Hematopoietic multipotent progenitor cell treated with erythropoietin and hydrocortisone succinate and interleukin-3 and kit ligand, for 8 days (in vitro differentiated cells): Measurements from ENCODE around the gene SLC17A1.
A peak's percentile ranks its signal among the peaks of the same experiment; 100 is the strongest.

ENCODE experiments used
- DNase-seq: peaks from one replicate; pipeline ENCODE4 v3.0.0-alpha.2; 2015

Gene SLC17A1

GRCh38 chr6:25832307-25832662, 433 bp upstream of the SLC17A1 start:
- no peak for DNase-seq

- no peak for DNase-seq
Measured at GRCh38 chr6:25830458-25830857, 1.4 kb downstream of the SLC17A1 start.

- DNase-seq = no peak
Measured at GRCh38 chr6:25829375-25829774, 2.5 kb downstream of the SLC17A1 start.

GRCh38 chr6:25821341-25821740, 10.5 kb downstream of the SLC17A1 start:
- no peak for DNase-seq

DNA sequence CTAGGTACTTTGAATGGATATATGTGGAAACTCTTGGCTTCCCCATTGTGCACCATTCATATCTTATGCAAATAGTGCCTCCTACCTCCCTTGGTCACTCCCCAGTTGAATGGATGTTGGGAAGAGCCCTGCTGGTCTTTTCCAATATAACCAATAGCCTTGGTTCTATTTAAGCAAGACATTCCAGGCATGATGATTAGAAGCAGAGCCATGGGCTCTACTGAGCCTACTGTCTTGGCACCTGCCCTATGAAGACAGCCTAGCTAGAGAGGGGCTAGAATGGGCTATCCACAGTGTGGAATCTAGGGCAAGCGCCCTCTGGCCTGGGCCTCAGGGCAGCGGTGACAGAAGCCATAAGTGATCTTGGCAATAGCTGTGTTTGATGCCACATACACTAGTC, 15.6 kb downstream of the SLC17A1 start:
- DNase-seq = no peak

- DNase-seq = no peak
Measured at GRCh38 chr6:25815194-25815593, 16.7 kb downstream of the SLC17A1 start.

DNA sequence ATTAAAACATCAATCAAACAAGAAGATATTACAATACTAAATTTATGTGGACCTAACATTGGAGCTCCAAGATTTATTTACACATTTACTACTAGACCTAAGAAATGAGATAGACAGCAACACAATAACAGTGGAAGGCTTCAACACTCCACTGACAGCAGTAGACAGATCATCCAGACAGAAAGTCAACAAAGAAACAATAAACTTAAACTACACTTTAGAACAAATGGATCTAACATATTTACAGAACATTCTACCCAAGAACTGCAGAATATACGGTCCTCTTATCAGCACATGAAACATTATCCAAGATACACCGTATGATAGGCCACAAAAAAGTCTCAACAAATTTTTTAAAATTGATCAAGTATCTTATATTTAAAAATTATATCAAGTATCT, 27.0 kb downstream of the SLC17A1 start:
- DNase-seq = no peak

GRCh38 chr6:25801436-25801835, 30.4 kb downstream of the SLC17A1 start:
- no peak for DNase-seq

DNA sequence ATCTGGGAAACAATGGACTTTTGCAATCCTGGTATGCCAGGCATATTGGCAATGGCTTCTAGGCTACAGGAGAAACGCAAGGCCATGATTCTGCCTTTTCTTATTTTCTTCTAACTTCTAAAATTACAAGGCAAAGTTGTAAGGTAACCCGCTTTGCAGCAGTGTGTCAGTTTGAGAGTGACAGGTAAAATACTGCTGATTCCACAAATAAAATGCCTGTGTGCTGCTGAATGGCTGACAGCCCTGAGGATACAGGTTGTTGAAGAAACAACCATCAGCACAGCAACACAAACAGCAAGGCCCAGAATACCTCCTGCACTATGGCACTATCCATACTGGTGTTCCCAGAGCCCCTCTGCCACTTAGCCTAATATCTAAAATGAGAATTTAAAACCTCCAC, 37.1 kb downstream of the SLC17A1 start:
- no peak for DNase-seq

DNA sequence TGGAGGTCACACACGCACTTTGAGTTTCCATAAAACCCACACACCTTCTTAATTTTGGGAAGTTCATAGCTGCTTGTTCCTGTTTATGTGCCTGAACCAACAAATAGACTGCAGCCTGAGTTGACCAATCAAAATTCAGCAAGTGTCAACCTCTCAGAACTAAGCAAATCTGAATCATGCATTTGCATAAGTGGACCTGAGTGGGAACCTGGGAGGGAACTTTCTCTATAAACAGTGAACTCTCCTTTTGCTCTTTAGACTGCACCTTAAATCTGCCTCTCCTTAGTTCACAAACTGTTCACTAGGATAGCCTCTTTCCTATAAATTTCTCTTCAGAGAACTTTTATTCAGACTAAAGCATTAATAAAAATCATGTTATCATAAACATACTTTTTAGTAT, 37.9 kb downstream of the SLC17A1 start:
- no peak for DNase-seq

- DNase-seq = no peak
Measured at GRCh38 chr6:25792016-25792415, 39.8 kb downstream of the SLC17A1 start.

- DNase-seq = no peak
Measured at GRCh38 chr6:25789475-25789874, 42.4 kb downstream of the SLC17A1 start.

DNA sequence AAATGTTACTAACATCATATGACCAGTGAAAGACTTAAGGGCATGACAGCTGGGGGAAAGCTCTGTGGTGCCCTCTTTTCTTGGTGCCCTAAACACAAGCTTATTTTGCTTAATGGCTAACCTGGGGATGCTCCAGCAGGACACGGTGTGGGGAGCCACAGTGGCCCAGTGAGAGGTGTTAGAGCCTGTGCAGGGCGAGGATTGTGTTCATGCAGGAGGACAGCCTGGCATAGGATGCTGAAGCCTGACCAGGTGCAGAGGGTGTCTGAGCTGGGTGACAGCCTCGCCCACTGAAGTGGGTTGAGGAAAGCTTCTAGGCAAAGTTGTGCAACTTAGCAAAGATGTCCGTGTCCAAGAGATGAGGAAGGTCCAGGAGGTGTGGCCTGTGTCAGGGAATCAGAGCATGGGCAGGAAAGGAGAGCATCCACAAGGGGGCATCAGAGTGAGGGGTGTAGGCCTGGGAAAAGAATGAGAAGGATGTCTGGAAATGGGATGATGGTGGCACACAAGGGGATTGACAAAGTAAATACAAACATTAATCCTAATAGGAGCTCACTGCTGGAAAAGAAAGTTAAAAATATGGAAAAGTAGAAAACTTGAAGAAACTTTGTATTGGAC, 43.4 kb downstream of the SLC17A1 start:
- DNase-seq = peak; percentile 66

DNA sequence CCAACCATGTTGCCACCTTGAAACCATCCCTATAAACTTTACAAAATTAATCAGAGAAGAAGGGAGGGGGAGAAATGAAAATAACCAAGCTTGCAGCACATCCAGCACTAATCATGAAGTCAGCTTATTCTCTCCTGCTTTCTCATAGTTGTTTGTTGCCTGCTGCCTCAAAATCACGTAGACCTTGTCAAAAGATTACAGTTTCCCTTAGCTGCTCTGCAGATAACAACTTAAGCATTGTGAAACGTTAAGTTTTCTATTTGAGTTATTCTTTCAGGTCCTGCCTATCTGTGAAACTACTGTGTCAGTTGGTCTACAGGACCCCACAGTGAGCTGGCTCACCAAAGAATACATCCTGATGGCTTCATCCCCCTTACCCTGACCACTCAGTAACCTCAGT, 44.4 kb downstream of the SLC17A1 start:
- no peak for DNase-seq

- DNase-seq = no peak
Measured at GRCh38 chr6:25781134-25781533, 50.7 kb downstream of the SLC17A1 start.

DNA sequence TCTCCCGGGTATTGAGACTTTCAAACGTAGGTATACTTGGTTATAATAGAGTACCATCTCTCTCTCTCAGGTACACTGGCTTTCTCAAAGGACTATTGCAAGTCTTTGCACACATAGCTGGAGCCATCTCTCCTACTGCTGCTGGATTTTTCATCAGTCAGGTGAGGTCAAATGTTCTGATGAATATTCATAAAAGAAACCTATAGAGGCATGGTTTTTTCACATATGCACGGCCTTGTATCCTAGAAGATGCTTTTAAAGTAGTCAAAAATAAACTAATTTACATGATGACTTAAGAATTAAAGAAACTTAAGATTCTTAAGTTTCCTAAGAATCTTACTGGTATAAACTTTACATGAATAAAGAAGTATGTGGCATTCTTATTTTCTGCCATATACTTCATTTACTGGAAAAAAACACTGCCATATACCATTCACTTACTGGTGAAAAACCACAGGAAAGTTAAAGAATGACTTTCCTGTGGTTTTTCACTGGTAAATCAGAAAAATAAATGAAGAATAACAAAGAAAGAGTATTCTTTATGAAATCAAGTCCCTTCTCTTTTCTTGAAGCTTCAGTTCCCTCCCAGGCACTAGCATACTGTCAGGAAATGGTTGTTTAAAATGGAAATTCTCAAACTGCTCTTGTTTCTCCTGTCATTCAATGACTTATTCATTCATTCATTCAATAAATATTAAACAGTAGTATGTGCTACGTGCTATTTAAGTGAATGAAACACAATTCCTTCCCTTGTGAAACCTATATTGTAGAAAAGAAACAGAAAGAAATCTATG, 53.8 kb downstream of the SLC17A1 start:
- no peak for DNase-seq

DNA sequence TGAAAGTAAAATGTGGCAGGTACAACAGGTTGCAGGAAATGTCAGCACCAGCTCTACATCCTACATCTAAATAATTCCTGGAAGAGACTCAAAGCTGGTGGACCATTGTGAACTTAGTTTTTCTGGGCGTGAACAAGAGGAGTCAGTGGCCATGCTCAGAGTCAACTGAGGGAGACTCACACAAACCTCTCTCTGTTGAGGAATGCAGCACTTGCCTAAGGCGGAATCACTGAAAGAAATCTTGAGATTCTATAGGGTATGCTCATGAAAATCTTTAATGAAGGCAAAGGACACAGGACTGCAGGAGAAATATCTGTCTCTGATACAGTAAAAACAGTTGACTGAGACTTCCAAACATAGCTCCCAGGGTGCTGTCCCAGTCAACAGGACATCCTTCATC, 54.8 kb downstream of the SLC17A1 start:
- DNase-seq = no peak

DNA sequence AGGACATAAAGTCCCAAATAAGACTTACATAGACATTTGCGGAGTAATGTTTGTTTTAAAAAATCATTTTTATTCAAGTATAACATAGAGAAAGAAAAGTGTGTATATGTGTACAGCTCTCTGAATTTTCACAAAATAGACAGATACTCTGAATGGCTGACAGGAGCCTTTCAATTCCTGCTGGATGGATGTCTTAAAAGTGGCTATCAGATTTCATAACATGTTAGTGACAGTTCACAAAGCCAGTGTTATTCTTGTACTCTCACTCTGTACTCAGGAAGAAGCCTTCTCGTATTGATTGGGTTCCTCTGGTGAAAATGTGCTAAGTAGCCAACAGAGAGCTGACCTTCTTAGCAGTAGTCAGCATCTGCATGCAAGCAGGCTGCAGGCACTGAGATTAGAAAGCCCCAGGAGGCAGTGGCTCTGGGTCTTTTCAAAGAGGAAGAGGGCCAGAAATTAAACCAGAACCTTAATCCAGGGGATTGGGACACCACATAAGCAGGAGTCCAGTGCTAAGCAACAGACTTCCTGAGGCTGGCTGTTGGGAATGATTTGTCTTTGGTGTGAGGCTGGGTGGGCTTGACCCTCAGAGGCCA, 57.6 kb downstream of the SLC17A1 start:
- no peak for DNase-seq

DNA sequence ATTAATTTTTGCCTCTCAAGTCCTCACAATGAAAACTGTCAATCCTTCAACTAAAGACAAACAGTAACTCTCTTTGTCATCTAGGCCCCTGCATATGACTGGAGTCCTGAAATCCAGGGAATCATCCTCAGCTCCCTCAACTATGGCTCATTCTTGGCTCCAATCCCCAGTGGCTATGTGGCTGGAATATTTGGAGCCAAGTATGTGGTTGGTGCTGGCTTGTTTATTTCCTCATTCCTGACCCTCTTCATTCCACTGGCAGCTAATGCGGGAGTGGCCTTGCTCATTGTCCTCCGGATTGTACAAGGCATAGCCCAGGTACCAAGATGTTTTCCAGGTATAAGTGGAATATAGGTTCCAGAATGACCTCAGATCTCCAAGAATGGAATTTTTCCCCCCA, 61.9 kb downstream of the SLC17A1 start:
- no peak for DNase-seq

GRCh38 chr6:25768566-25768965, 63.3 kb downstream of the SLC17A1 start:
- no peak for DNase-seq

DNA sequence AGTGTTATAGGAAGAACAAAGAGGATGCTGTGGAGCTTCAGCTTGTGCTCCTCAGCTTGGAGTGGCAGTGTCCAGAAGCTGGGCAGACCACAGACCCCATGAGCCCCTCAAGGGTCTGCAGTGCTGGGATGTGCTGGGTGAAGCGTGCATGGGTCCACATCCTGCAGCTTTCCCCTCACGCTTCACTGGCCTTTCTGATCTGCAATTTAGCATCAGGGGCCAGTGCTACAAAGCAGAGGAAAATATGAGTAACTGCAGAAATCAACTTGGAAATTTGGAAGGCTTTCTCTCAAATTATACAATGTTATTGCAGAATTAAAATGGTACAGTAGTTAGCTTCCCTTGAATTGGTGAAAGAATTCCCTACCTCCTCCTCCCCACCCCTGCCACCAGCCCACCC, 67.2 kb downstream of the SLC17A1 start:
- DNase-seq = no peak

GRCh38 chr6:25757936-25758642, 73.8 kb downstream of the SLC17A1 start:
- DNase-seq = no peak
